NCI-H187 treated with DMSO at 0.1 percent for 48 hours (cell line): ENCODE measurements around the gene RIPOR3.
"Not testable (repeated sequence)": the region's sequence is repeated elsewhere in the genome, so short reads cannot be mapped to it uniquely, and the experiment has no call there.

Experiments used
- DNase-seq: peaks from one replicate; lab custom pipeline; 2025; lab: John Stamatoyannopoulos, UW

Gene RIPOR3

GRCh38 chr20:50551288-50551687, 140.1 kb downstream of the RIPOR3 start:
- peak; percentile 87 for DNase-seq

GRCh38 chr20:50550531-50550930, 140.8 kb downstream of the RIPOR3 start:
- DNase-seq = peak; percentile 48

DNA sequence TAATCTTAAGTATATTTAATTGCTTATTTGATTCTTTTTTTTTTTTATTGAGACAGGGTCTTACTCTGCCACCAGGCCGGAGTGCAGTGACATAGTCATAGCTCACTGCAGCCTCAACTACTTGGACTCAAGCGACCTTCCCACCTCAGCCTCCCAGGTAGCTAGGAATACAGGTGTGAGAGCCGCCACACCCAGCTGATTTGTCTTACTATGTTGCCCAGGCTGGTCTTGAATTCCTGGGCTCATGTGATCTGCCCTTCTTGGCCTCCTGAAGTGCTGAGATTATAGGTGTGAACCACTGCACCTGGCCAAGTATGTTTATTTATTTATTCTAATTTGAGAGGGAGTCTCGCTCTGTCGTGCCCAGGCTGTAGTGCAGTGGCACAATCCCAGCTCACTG, 142.9 kb downstream of the RIPOR3 start:
- DNase-seq = no peak

GRCh38 chr20:50547964-50548363, 143.4 kb downstream of the RIPOR3 start:
- DNase-seq = no peak

- no peak for DNase-seq
Measured at GRCh38 chr20:50546729-50547314, 144.5 kb downstream of the RIPOR3 start.

GRCh38 chr20:50545126-50545525, 146.2 kb downstream of the RIPOR3 start:
- no peak for DNase-seq

DNA sequence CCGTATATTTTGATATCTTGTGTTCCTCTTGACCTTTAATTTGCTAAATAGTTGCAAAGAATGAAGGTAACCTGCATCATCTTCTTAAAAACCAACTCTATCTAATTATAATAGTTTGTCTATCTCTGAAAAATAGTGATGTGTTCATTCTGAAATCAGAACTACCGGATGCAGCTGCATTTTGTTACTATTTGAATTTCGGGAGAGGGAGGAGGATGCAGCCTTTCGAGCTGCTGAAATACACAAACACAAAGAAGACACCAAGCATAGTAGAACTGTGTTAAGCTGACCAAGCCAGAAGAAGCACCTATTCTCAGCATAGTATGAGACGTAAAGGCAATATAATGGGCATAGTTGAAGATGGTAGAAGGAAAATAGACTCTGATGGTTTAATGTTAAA, 148.0 kb downstream of the RIPOR3 start:
- DNase-seq = no peak

GRCh38 chr20:50541606-50542041, 149.7 kb downstream of the RIPOR3 start:
- no peak for DNase-seq

GRCh38 chr20:50540620-50541605, 150.4 kb downstream of the RIPOR3 start:
- no peak for DNase-seq

DNA sequence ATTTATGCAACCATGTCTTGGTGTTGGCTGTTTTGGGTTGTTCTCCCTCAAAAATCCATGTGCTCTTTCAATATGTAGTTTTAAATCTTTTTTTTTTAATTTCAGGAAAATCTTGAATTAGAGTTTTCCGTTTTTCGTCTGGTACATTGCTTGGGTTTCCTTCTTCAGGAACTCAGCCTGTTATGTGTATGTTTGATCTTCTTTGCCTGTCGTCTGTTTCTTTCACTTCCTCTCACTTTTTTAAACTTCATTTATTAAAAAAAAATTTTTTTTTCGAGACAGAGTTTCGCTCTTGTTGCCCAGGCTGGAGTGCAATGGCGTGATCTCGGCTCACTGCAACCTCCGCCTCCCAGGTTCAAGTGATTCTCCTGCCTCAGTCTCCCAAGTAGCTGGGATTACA, 151.5 kb downstream of the RIPOR3 start:
- not testable (repeated sequence) for DNase-seq

DNA sequence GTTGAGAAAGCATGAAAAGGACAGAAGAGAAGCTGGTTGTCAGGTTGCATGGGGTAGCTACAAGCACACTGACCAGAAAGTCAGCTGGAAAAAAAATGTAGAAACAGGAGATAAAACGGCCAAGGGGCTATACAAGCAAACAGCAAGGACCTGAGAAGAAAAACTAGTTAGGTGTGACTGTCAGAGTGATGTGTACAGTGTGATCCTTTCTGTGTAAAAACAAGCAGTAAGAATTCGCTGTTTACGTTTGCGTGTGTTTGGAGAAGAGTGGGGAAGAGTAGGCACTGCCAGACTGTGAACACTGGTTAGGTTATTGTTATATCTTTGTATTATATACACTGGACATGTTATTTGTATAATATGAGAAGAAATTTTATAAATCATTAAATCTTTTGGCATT, 153.1 kb downstream of the RIPOR3 start:
- DNase-seq = no peak

DNA sequence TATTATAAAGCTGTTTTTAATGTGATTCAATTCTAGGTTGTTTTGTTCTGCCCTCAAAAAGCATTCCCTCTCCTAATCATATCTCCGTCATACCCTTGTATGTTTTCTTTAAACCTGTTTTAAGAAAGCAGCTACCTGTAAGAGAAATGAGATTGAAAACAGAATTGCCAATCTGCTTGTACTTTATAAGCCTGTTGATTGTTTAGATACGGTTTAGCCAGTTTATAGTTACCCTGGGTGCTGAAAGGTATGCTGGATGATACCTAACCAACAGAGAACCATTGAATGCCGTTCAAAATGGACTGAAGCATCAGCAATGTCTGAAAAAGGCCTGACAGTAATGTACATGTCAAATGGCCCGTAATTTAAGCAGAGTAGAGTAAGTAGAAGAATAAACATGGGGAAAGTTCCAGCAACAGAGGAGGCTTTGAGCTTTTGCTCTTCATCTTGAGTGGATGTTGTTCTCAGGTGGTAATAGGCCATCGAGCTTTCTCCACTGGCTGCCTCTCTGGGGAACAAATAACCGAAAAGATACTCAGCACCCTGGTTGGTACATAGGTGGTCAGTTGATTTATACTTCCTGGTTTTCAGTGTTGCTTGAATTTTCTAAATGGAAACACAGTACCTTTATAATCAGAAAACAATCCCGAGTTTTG, 153.7 kb downstream of the RIPOR3 start:
- peak; percentile 53 for DNase-seq

DNA sequence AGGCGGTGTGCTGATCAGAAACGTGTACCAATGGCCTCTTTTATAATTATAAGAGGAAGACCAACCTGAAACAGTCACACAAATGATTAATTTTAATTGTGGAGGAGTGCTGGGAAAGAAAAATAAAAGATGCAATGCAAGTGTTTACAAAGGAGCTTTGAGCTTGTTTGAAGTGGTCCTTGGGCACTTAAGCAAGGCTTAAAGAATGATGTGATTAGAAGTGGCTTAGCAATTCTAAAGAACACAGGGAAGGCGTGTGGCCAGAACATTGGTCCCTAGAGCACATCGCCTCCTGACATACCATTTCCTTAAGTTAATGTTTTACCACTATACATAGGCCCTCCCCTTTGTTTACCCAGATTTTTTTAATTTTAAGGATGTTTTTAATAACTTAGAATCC, 155.0 kb downstream of the RIPOR3 start:
- peak; percentile 45 for DNase-seq
